Ishikawa (cell line): ENCODE data around the gene ANKRD11.

Experiments
- EGR1 ChIP-seq: IDR thresholded peaks from 2 replicates; pipeline ENCODE4 v1.6.1; 2012
- RAD21 ChIP-seq: IDR thresholded peaks from 2 replicates; pipeline ENCODE4 v1.6.1; 2012; ENCODE audit warnings: low read depth
- TAF1 ChIP-seq: IDR thresholded peaks from 2 replicates; pipeline ENCODE4 v1.6.1; 2012; ENCODE audit warnings: low read depth, mild to moderate bottlenecking
- TCF12 ChIP-seq: IDR thresholded peaks from 2 replicates; pipeline ENCODE4 v1.6.1; 2012; ENCODE audit warnings: low read depth
- TF ChIP-seq, protein P1 (sequence below): IDR thresholded peaks from 2 replicates; pipeline ENCODE4 v1.6.1; 2012; ENCODE audit warnings: low read depth, mild to moderate bottlenecking
- TF ChIP-seq, protein P2 (sequence below): IDR thresholded peaks from 2 replicates; pipeline ENCODE4 v1.6.1; 2012

DNA sequence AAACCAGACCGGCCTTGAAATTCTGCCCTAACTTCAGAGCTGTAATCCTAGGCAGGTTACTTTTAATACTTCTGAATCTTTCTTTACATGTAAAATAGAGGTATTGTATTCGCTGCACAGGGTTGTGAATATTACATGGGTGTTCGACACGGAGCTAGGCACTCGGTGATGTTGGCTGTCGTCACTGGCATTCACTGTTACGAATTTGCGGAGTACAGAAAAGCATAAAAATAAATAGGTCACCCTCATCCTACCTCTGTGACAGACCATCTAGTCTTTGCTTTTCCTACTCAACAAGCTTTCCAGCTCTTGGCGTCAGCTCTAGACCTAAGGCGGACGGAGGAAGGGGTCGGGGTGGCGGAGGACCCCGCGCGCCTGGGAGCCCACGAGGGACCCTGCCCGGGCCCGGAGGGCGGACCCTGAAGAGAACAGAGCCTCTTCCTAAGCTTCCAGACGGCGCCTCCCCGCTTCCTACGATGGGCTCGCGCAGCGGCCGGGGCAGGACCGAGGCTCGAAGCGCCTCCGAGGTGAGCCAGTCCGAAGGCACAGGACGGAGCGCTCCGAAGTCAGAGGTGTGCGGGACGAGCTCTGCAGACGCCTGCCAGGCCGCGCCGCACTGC is 17.0 kb upstream of the ANKRD11 start:
- no peak for TF ChIP-seq EGR1
- no peak for TF ChIP-seq RAD21
- TF ChIP-seq TAF1: no peak
- TF ChIP-seq, protein P1, sequence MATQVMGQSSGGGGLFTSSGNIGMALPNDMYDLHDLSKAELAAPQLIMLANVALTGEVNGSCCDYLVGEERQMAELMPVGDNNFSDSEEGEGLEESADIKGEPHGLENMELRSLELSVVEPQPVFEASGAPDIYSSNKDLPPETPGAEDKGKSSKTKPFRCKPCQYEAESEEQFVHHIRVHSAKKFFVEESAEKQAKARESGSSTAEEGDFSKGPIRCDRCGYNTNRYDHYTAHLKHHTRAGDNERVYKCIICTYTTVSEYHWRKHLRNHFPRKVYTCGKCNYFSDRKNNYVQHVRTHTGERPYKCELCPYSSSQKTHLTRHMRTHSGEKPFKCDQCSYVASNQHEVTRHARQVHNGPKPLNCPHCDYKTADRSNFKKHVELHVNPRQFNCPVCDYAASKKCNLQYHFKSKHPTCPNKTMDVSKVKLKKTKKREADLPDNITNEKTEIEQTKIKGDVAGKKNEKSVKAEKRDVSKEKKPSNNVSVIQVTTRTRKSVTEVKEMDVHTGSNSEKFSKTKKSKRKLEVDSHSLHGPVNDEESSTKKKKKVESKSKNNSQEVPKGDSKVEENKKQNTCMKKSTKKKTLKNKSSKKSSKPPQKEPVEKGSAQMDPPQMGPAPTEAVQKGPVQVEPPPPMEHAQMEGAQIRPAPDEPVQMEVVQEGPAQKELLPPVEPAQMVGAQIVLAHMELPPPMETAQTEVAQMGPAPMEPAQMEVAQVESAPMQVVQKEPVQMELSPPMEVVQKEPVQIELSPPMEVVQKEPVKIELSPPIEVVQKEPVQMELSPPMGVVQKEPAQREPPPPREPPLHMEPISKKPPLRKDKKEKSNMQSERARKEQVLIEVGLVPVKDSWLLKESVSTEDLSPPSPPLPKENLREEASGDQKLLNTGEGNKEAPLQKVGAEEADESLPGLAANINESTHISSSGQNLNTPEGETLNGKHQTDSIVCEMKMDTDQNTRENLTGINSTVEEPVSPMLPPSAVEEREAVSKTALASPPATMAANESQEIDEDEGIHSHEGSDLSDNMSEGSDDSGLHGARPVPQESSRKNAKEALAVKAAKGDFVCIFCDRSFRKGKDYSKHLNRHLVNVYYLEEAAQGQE: no peak
- TF ChIP-seq, protein P2, sequence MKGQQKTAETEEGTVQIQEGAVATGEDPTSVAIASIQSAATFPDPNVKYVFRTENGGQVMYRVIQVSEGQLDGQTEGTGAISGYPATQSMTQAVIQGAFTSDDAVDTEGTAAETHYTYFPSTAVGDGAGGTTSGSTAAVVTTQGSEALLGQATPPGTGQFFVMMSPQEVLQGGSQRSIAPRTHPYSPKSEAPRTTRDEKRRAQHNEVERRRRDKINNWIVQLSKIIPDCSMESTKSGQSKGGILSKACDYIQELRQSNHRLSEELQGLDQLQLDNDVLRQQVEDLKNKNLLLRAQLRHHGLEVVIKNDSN: no peak
- no peak; the same call in 1 of the 2 replicates for TF ChIP-seq TCF12
